MM.1S (cell line): Measurements from ENCODE around the gene C7.

ENCODE experiments used
- EZH2 ChIP-seq: fragments of 300-600 bp; sonication (generic); optimal IDR thresholded peaks from 2 replicates; pipeline ENCODE3; 2017; ENCODE audit warnings: low read depth, mild to moderate bottlenecking, antibody characterized with exemption, low read length, mixed read lengths
- EZH2phosphoT487 ChIP-seq: fragments of 300-600 bp; sonication (generic); IDR thresholded peaks from 2 replicates; pipeline ENCODE4 v1.6.1; 2018; ENCODE audit warnings: antibody characterized with exemption, low read length
- TF ChIP-seq, protein P1 (sequence below): fragments of 300-600 bp; sonication (generic); IDR thresholded peaks from 2 replicates; pipeline ENCODE4 v1.5.1; 2016; ENCODE audit warnings: antibody characterized with exemption, low read length, mixed read lengths

DNA sequence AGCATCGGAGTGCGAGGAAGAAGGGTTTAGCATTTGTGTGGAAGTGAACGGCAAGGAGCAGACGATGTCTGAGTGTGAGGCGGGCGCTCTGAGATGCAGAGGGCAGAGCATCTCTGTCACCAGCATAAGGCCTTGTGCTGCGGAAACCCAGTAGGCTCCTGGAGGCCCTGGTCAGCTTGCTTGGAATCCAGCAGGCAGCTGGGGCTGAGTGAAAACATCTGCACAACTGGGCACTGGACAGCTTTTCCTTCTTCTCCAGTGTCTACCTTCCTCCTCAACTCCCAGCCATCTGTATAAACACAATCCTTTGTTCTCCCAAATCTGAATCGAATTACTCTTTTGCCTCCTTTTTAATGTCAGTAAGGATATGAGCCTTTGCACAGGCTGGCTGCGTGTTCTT is 72.1 kb downstream of the C7 start:
- TF ChIP-seq EZH2 (no peak), EZH2phosphoT487 (no peak)
- TF ChIP-seq, protein P1, sequence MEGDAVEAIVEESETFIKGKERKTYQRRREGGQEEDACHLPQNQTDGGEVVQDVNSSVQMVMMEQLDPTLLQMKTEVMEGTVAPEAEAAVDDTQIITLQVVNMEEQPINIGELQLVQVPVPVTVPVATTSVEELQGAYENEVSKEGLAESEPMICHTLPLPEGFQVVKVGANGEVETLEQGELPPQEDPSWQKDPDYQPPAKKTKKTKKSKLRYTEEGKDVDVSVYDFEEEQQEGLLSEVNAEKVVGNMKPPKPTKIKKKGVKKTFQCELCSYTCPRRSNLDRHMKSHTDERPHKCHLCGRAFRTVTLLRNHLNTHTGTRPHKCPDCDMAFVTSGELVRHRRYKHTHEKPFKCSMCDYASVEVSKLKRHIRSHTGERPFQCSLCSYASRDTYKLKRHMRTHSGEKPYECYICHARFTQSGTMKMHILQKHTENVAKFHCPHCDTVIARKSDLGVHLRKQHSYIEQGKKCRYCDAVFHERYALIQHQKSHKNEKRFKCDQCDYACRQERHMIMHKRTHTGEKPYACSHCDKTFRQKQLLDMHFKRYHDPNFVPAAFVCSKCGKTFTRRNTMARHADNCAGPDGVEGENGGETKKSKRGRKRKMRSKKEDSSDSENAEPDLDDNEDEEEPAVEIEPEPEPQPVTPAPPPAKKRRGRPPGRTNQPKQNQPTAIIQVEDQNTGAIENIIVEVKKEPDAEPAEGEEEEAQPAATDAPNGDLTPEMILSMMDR: no peak
